Right lobe of liver (tissue), 6 donors: ENCODE data around the gene GLT8D2. TPM values are rescaled to one million over a fixed set of nuclear protein-coding genes. Genes with fewer than 3 reads are reported as not detected.
A peak's percentile ranks its signal among the peaks of the same experiment; 100 is the strongest.

Experiments
- ATAC-seq, 4 donors: fragments of 200-7000 bp; cut with Tn5 transposase; one replicate each; pipeline ENCODE4 v1.9.1; 2020; ENCODE audit warnings: mild to moderate bottlenecking in 4 of 4, moderate library complexity in 4 of 4
- DNase-seq, 3 donors: peaks; one replicate each; pipeline ENCODE4 v3.0.0-alpha.2; 2020
- H3K27ac ChIP-seq, 3 donors: fragments of 200-600 bp; one replicate each; pipeline ENCODE4 v1.8.0; 2022
- H3K27me3 ChIP-seq, 2 donors: fragments of 200-600 bp; one replicate each; pipeline ENCODE4 v1.8.0; 2022
- H3K36me3 ChIP-seq, 4 donors: fragments of 200-600 bp; sonication (generic) in 1 of 4; one replicate each; pipeline versions ENCODE4 v1.5.1 to v1.8.0; 2017 to 2022; ENCODE audit warnings: control low read depth in 1 of 4
- H3K4me1 ChIP-seq, 4 donors: fragments of 200-600 bp; sonication (generic) in 1 of 4; one replicate each; pipeline versions ENCODE4 v1.5.1 to v1.8.0; 2017 to 2022; ENCODE audit warnings: control low read depth in 1 of 4
- H3K4me3 ChIP-seq, 3 donors: fragments of 200-600 bp; one replicate each; pipeline ENCODE4 v1.8.0; 2022
- H3K9me3 ChIP-seq, 4 donors: fragments of 200-600 bp; sonication (generic) in 1 of 4; one replicate each; pipeline versions ENCODE4 v1.5.1 to v1.8.0; 2017 to 2022; ENCODE audit warnings: control low read depth in 1 of 4
- CTCF ChIP-seq, 4 donors: fragments of 200-600 bp in 3 of 4; fragments of 450-650 bp in 1 of 4; IDR thresholded peaks; one replicate each; pipeline versions ENCODE4 v1.5.1 to v1.8.0; 2016 to 2022; ENCODE audit warnings: antibody characterized with exemption in 4 of 4, mild to moderate bottlenecking in 2 of 4
- POLR2A ChIP-seq: fragments of 450-650 bp; IDR thresholded peaks from one replicate; pipeline ENCODE4 v1.6.1; 2017; ENCODE audit warnings: antibody characterized with exemption, mild to moderate bottlenecking
- WGBS: methylation state at CpG from one replicate; pipeline ENCODE4 v1.1.6; 2018; ENCODE audit warnings: low coverage, low lambda C conversion rate; ENCODE audit not compliant: insufficient coverage; ENCODE audit errors: missing lambda C conversion rate; 5-methylcytosine and 5-hydroxymethylcytosine counted together
- intact Hi-C, 2 donors: fragments of 100-400 bp; cut with DNase I; formaldehyde crosslinking; loops; one replicate each; pipeline versions ENCODE4 v1.11.2 to v1.14.1; 2022
- total RNA-seq, 6 experiments: library from RNA; depleted of rRNA in 2 of 6; stranded (reverse); fragments of >200 nt in 2 of 6; fragmentation: NEBNext Ultra II Directional in 3 of 6; extraction: Animal tissue kit (Norgen Biotek cat#: 25700) in 3 of 6; gene quantifications; one replicate each; pipeline versions ENCODE4 v1.1.0 to v1.2.4, GENCODE V29; 2016 to 2023
- donor health status: DM: no; HTN: yes; CAD: no.
- donor health status: DM: no; HTN: no; CAD: no.
- donor health status: DM: no; HTN: no; CAD: no.
- donor health status: DM: no; HTN: yes; CAD: no.
- donor health status: DM: no; HTN: yes; CAD: no.

GLT8D2 gene
- total RNA-seq, 6 experiments from 2014 or later = 0.44 to 1.2 (median 0.79) TPM

DNA sequence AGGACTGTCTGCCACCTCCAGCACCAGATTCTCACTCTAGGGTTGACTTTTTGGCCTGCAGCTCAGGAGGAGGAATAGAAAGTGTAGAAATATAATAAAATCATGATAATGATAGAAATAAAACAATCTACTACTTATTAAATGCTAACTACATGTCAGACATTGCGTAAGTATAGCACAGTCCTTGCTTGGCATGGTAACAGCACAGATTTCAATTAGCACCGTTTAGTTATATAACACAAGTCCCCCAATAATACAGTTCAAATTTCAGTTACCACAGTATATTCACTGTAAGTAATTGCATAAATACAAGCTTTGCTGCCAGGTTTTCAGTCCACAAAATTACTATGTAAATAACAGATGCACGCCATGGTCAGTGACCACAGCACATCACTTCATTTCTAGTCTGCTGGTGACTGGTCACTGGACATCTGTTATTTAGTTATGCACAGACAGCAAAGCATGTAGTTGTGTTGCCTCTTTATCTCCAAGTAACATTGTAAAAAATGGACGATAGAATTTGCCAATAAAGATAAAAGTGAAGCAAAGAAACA is 6.5 kb upstream of the GLT8D2 start:
- Histone ChIP-seq H3K27me3 (no peaks in the 10 kb centered on the region), H3K36me3 (no peaks in the 10 kb centered on the region), H3K4me1 (peaks cover 0 to 23% (median 7%) of the 10 kb centered on the region in 4 donors), H3K9me3 (no peaks in the 10 kb centered on the region), H3K4me3 (no peak overlapping the region), H3K27ac (peak overlapping the region in 2 of 3 donors; percentile 37 to 50)
- intact Hi-C loops = no loop called here
- ATAC-seq = peak; percentile 9 to 40 (median 24)
- TF ChIP-seq POLR2A (no peak), CTCF (IDR thresholded peaks at IDR 0.05) (no peak)
- no peak for DNase-seq
- WGBS = 14% methylated on average over 4 of the region's 4 CpGs

GRCh38 chr12:104055686-104056388 is 5.8 kb upstream of the GLT8D2 start:
- ATAC-seq = peak; percentile 91 to 97 (median 96)
- intact Hi-C loops = no loop called here
- peak overlapping the region in 2 of 3 donors; percentile 37 to 50 for H3K27ac ChIP-seq
- TF ChIP-seq POLR2A = no peak
- TF ChIP-seq CTCF (IDR thresholded peaks at IDR 0.05) = no peak
- H3K4me1 ChIP-seq = peaks cover 0 to 23% (median 7%) of the 10 kb centered on the region in 4 donors
- H3K4me3 ChIP-seq = no peak overlapping the region
- H3K9me3 ChIP-seq = no peaks in the 10 kb centered on the region
- WGBS = 7% methylated on average over 5 of the region's 5 CpGs
- H3K27me3 ChIP-seq = no peaks in the 10 kb centered on the region
- DNase-seq = peak; percentile 70 to 97 (median 91)
- no peaks in the 10 kb centered on the region for H3K36me3 ChIP-seq

GRCh38 chr12:104054681-104055346 is 4.8 kb upstream of the GLT8D2 start:
- 92% methylated on average over 2 of the region's 4 CpGs for WGBS

GRCh38 chr12:104050436-104050835 is 449 bp upstream of the GLT8D2 start:
- Histone ChIP-seq H3K9me3 (no peaks in the 10 kb centered on the region), H3K4me3 (peak overlapping the region in 1 of 3 donors; percentile 19), H3K36me3 (no peaks in the 10 kb centered on the region), H3K4me1 (peaks cover 0 to 2% (median 0%) of the 10 kb centered on the region in 4 donors), H3K27ac (no peak overlapping the region), H3K27me3 (no peaks in the 10 kb centered on the region)
- DNase-seq = no peak
- intact Hi-C loops = no loop called here
- no peak for TF ChIP-seq CTCF (IDR thresholded peaks at IDR 0.05)
- TF ChIP-seq POLR2A = no peak
- ATAC-seq = no peak
- WGBS = 51% methylated on average over 3 of the region's 3 CpGs

More at GRCh38 chr12:104054681-104055346, 4.8 kb upstream of the GLT8D2 start:
- no peak for DNase-seq
- TF ChIP-seq POLR2A = no peak
- Histone ChIP-seq H3K9me3 (no peaks in the 10 kb centered on the region), H3K27ac (no peak overlapping the region), H3K27me3 (no peaks in the 10 kb centered on the region), H3K4me3 (no peak overlapping the region), H3K36me3 (no peaks in the 10 kb centered on the region), H3K4me1 (peaks cover 0 to 23% (median 7%) of the 10 kb centered on the region in 4 donors)
- intact Hi-C loops = no loop called here
- no peak for ATAC-seq
